Activated CD8-positive, alpha-beta memory T cell treated with anti-CD3 and anti-CD28 coated beads, Interleukin-2, amount 10 ng/mL, durations not matched to agents 7 days and 5 days (primary cell): ENCODE results near the gene CCDC154. TPM values are rescaled to one million over a fixed set of nuclear protein-coding genes. Genes with fewer than 3 reads are reported as not detected.

ENCODE experiments used
- ATAC-seq: fragments of 150-1000 bp; cut with Tn5 transposase; one replicate; pipeline ENCODE4 v1.10.0; 2021; ENCODE audit warnings: moderate library complexity
- CTCF ChIA-PET: fragments of 350-600 bp; sonication (Branson Sonifier 250); formaldehyde crosslinking; loops from one replicate; lab custom pipeline; 2021; ENCODE audit warnings: antibody characterized with exemption; lab: Charles Lee
- DNase-seq: peaks from one replicate; pipeline ENCODE4 v3.0.0-alpha.2; 2020
- H3K27ac Mint-ChIP-seq: one replicate; pipeline ENCODE4 v1.8.0; 2021; ENCODE audit warnings: mild to moderate bottlenecking, mixed read lengths
- H3K27me3 Mint-ChIP-seq: one replicate; pipeline ENCODE4 v1.8.0; 2021; ENCODE audit warnings: mixed read lengths
- H3K36me3 Mint-ChIP-seq: one replicate; pipeline ENCODE4 v1.8.0; 2021; ENCODE audit warnings: mild to moderate bottlenecking, mixed read lengths
- H3K4me1 Mint-ChIP-seq: one replicate; pipeline ENCODE4 v1.8.0; 2021; ENCODE audit warnings: mixed read lengths
- H3K4me3 Mint-ChIP-seq: one replicate; pipeline ENCODE4 v1.8.0; 2021; ENCODE audit warnings: mild to moderate bottlenecking, moderate library complexity, mixed read lengths
- H3K9me3 Mint-ChIP-seq: one replicate; pipeline ENCODE4 v1.8.0; 2022; ENCODE audit warnings: low read depth, mixed read lengths
- total RNA-seq, 2 experiments: library from RNA; stranded (reverse); gene quantifications; one replicate each; pipeline ENCODE4 v1.2.3, GENCODE V29; 2021

The CCDC154 gene
- total RNA-seq, 2 experiments from 2014 or later, result 2.0 to 2.9 TPM

DNA sequence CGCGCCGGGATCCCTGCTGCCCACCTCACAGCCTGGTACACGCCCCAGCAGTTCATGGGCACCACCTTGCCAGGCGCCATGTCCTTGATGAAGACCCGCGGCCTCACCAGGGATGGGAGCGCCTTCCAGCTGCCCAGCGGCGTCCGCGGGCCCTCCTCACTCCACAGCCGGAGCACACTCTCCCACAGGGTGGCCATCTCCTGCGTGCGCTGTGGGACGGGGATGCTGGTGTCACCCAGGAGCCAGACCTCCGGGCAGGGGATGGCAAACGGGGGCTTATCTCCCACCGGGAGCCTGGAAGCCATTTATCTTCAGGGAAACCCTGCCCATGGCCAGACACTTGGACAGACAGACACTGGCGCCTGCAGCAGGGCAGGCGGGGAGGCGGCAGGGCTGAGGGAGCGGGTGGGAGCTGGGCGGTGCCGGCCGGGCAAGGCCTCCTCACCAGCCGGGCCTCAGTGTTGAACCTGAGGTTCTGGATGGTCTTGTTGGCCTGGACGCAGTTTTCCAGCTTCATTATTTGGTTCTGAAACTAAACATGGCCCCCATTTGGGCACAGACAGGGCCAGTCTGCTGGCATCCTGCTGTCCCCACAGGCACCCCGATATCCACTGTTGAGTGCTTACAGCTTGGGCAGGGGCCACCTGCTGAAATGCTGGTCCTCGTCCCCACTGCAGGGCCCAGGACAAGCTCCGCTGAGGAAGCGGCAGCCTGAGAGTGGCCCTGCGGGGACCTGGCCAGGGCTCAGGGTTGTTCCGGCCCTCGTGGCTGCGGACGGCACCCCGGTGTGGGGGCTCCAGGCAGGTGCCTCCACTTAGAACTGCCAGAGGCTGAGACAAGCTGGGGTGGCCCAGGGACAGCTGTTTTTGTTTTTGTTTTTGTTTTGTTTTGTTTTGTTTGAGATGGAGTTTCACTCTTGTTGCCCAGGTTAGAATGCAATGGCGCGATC, 9.4 kb downstream of the CCDC154 start:
- H3K9me3 Mint-ChIP-seq, result no peaks in the 10 kb centered on the region
- ATAC-seq, result no peak
- no peak for DNase-seq
- H3K27me3 Mint-ChIP-seq, result no peaks in the 10 kb centered on the region
- no peak overlapping the region for H3K27ac Mint-ChIP-seq
- no peaks in the 10 kb centered on the region for H3K36me3 Mint-ChIP-seq
- H3K4me3 Mint-ChIP-seq, result no peak overlapping the region
- CTCF ChIA-PET, result no interaction called here
- H3K4me1 Mint-ChIP-seq, result no peaks in the 10 kb centered on the region

- CTCF ChIA-PET, result no interaction called here
- no peak overlapping the region for H3K27ac Mint-ChIP-seq
- DNase-seq (no peak), ATAC-seq (no peak)
- no peaks in the 10 kb centered on the region for H3K27me3 Mint-ChIP-seq
- H3K4me3 Mint-ChIP-seq, result no peak overlapping the region
- H3K36me3 Mint-ChIP-seq, result no peaks in the 10 kb centered on the region
- no peaks in the 10 kb centered on the region for H3K4me1 Mint-ChIP-seq
- H3K9me3 Mint-ChIP-seq, result no peaks in the 10 kb centered on the region
These were observed 10.6 kb downstream of the CCDC154 start for GRCh38 chr16:1433756-1434155.

DNA sequence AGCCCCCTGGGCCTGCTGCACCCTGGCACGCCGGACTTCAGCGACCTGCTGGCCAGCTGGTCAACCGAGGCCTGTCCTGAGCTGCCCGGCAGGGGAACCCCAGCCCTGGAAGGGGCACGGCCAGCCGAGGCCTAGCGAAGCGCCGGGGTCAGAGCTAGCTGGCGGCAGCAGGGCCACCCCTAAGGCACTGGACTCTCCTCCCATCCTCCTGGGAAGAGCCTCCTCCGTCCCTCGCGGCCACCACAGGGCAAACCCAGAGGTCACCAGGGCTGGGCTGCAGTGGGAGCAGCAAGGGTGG, 11.1 kb downstream of the CCDC154 start:
- CTCF ChIA-PET, result interaction anchor here (0.9 kb wide), 1 partner anchor 11 kb away, joined by 3 read pairs; no protein-coding TSS in a partner anchor
- H3K4me1 Mint-ChIP-seq, result no peaks in the 10 kb centered on the region
- no peaks in the 10 kb centered on the region for H3K9me3 Mint-ChIP-seq
- ATAC-seq, result no peak
- no peak overlapping the region for H3K4me3 Mint-ChIP-seq
- H3K27ac Mint-ChIP-seq, result no peak overlapping the region
- H3K27me3 Mint-ChIP-seq, result no peaks in the 10 kb centered on the region
- no peak for DNase-seq
- H3K36me3 Mint-ChIP-seq, result no peaks in the 10 kb centered on the region

GRCh38 chr16:1432388-1433262, 11.7 kb downstream of the CCDC154 start:
- Mint-ChIP-seq H3K27me3 (no peaks in the 10 kb centered on the region), H3K4me3 (no peak overlapping the region), H3K9me3 (no peaks in the 10 kb centered on the region), H3K27ac (no peak overlapping the region), H3K36me3 (no peaks in the 10 kb centered on the region), H3K4me1 (no peaks in the 10 kb centered on the region)
- DNase-seq (no peak), ATAC-seq (no peak)
- CTCF ChIA-PET, result interaction anchor here (0.9 kb wide), 1 partner anchor 11 kb away, joined by 3 read pairs; no protein-coding TSS in a partner anchor

DNA sequence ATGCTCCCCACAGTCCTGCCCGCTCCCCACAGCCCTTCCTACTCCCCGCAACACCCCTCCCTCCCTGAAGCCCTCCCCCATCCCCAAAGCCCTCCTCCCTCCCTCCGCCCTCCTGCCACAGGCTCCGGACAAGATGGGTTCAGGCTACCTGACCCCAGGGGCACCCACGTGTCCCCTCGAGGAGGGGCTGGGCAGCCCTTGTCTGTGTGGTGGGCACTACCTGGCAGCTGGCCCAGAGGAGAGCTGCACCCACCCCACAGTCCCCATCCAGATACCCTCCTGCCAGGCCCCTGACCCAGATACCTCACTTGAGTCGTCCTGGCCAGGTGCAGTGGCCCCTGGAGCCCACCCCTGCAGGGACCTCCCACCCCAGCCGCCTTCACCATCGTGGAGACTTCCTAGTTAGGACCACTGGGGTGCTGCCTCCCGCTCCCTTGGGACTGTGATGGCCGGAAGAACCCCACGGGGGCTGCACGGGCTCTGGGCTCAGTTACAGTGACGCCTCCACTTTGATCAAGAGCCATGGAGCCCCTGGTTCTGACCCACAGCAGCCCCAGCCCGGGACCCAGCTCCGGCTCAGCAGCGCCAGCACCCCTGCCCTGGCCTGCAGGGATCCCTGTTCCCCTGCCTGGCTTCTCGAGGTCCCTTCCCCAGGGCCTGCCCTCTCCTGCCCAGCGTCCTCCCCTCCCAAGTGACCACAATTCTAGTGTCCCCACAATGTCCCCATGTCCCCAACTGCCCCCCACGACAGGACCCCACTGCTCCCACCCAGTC, 12.7 kb downstream of the CCDC154 start:
- no peak for ATAC-seq
- CTCF ChIA-PET, result no interaction called here
- Mint-ChIP-seq H3K4me1 (no peaks in the 10 kb centered on the region), H3K36me3 (no peaks in the 10 kb centered on the region), H3K9me3 (no peaks in the 10 kb centered on the region), H3K4me3 (no peak overlapping the region), H3K27me3 (no peaks in the 10 kb centered on the region), H3K27ac (no peak overlapping the region)
- DNase-seq, result no peak

GRCh38 chr16:1430759-1431496, 13.4 kb downstream of the CCDC154 start, which contains the start of gene PERCC1:
TSS of gene PERCC1 (plus strand) at chr16:1431078. CDS start at chr16:1432594, 1,516 bp downstream.
- Mint-ChIP-seq H3K27me3 (no peaks in the 10 kb centered on the region), H3K4me1 (no peaks in the 10 kb centered on the region), H3K4me3 (no peak within 1 kb of the TSS), H3K36me3 (no peaks in the 10 kb centered on the region), H3K27ac (no peak within 1 kb of the TSS), H3K9me3 (no peaks in the 10 kb centered on the region)
- CTCF ChIA-PET, result no interaction called here
- no peak for ATAC-seq
- DNase-seq, result no peak

GRCh38 chr16:1430214-1430758, 14.1 kb downstream of the CCDC154 start:
- Mint-ChIP-seq H3K27me3 (no peaks in the 10 kb centered on the region), H3K4me1 (no peaks in the 10 kb centered on the region), H3K36me3 (no peaks in the 10 kb centered on the region), H3K27ac (no peak overlapping the region), H3K4me3 (no peak overlapping the region), H3K9me3 (no peaks in the 10 kb centered on the region)
- DNase-seq (no peak), ATAC-seq (no peak)
- CTCF ChIA-PET, result no interaction called here

- DNase-seq (no peak), ATAC-seq (no peak)
- Mint-ChIP-seq H3K27ac (no peak overlapping the region), H3K9me3 (no peaks in the 10 kb centered on the region), H3K4me1 (no peaks in the 10 kb centered on the region), H3K4me3 (no peak overlapping the region), H3K27me3 (no peaks in the 10 kb centered on the region), H3K36me3 (no peaks in the 10 kb centered on the region)
- CTCF ChIA-PET, result interaction anchor here (1.3 to 1.7 kb wide), 2 partner anchors 16 to 150 kb away, joined by 5 to 6 read pairs; no protein-coding TSS in a partner anchor
These were observed 14.7 kb downstream of the CCDC154 start for GRCh38 chr16:1429631-1430030.

DNA sequence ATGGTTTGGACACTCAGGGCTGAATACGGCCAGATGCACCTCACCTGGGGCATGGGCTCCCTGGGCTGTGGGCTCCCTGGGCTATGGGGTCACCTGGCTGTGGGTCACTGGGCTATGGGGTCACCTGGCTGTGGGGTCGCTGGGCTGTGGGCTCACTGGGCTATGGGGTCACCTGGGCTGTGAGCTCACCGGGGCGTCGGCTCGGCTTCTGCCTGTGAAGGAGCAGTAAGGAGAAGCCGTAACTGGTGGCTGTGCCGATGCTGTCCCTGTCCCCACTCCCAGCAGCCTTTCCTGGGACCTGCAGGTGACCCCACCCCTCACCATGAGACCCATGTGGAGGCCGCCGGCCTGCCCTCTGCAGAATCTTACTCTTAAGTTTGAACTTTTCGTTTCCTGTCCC, 15.3 kb downstream of the CCDC154 start:
- H3K9me3 Mint-ChIP-seq, result no peaks in the 10 kb centered on the region
- no peaks in the 10 kb centered on the region for H3K27me3 Mint-ChIP-seq
- no peaks in the 10 kb centered on the region for H3K4me1 Mint-ChIP-seq
- no peaks in the 10 kb centered on the region for H3K36me3 Mint-ChIP-seq
- H3K27ac Mint-ChIP-seq, result no peak overlapping the region
- no peak for DNase-seq
- CTCF ChIA-PET, result interaction anchor here (1.2 to 1.7 kb wide), 4 partner anchors 16 to 277 kb away, joined by 3 to 6 read pairs (median 4); partner anchors contain the start of gene MAPK8IP3
- no peak overlapping the region for H3K4me3 Mint-ChIP-seq
- ATAC-seq, result no peak

- CTCF ChIA-PET, result interaction anchor here (1.2 to 1.7 kb wide), 5 partner anchors 15 to 277 kb away, joined by 3 to 6 read pairs (median 4); partner anchors contain the start of gene MAPK8IP3
- Mint-ChIP-seq H3K27me3 (no peaks in the 10 kb centered on the region), H3K9me3 (no peaks in the 10 kb centered on the region), H3K36me3 (no peaks in the 10 kb centered on the region), H3K4me1 (no peaks in the 10 kb centered on the region), H3K4me3 (no peak overlapping the region), H3K27ac (no peak overlapping the region)
- DNase-seq, result peak; percentile 68
- ATAC-seq, result peak; percentile 67
These were observed 15.8 kb downstream of the CCDC154 start for GRCh38 chr16:1428511-1428910.

GRCh38 chr16:1427473-1428461, 16.6 kb downstream of the CCDC154 start:
- H3K4me3 Mint-ChIP-seq, result no peak overlapping the region
- no peak for DNase-seq
- H3K27me3 Mint-ChIP-seq, result no peaks in the 10 kb centered on the region
- no peak for ATAC-seq
- H3K9me3 Mint-ChIP-seq, result no peaks in the 10 kb centered on the region
- H3K4me1 Mint-ChIP-seq, result no peaks in the 10 kb centered on the region
- no peaks in the 10 kb centered on the region for H3K36me3 Mint-ChIP-seq
- CTCF ChIA-PET, result interaction anchor here (0.8 to 1.7 kb wide), 5 partner anchors 85 to 345 kb away, joined by 3 to 6 read pairs (median 3); partner anchors contain the start of genes EME2, MAPK8IP3 and MRPS34
- no peak overlapping the region for H3K27ac Mint-ChIP-seq
